A549 (cell line): Measurements from ENCODE around the gene ACOX1.

Experiments
- CBX2 ChIP-seq: fragments of 200-600 bp; sonication (generic); IDR thresholded peaks from 2 replicates; pipeline ENCODE4 v1.6.1; 2016; ENCODE audit warnings: low read depth, mild to moderate bottlenecking, borderline replicate concordance
- CEBPB ChIP-seq, 2 experiments: fragments of >200 bp in 1 of 2; sonication (Bioruptor Twin) in 1 of 2; formaldehyde crosslinking in 1 of 2; IDR thresholded peaks; 2 replicates each; pipeline ENCODE4 v1.6.1; 2012 to 2016
- EP300 ChIP-seq, 2 experiments: fragments of >200 bp; sonication (Bioruptor Twin); formaldehyde crosslinking; IDR thresholded peaks; 2 replicates in 1 of 2; 3 replicates in 1 of 2; pipeline ENCODE4 v1.6.1; 2016 to 2017
- JUN ChIP-seq, 2 experiments: fragments of >200 bp; sonication (Bioruptor Twin); formaldehyde crosslinking; IDR thresholded peaks; 2 replicates in 1 of 2; 3 replicates in 1 of 2; pipeline ENCODE4 v1.6.1; 2016 to 2017
- POLR2A ChIP-seq: IDR thresholded peaks from 2 replicates; pipeline ENCODE4 v1.6.1; 2012; ENCODE audit warnings: mild to moderate bottlenecking, low read length
- POLR2AphosphoS2 ChIP-seq: conservative IDR thresholded peaks from 2 replicates; pipeline ENCODE4 v1.6.1; 2012; ENCODE audit warnings: low read length, improper control_type of control experiment, inconsistent platforms
- RFX5 ChIP-seq: fragments of 450-650 bp; IDR thresholded peaks from 2 replicates; pipeline ENCODE4 v1.7.1; 2014; ENCODE audit warnings: antibody characterized with exemption, mild to moderate bottlenecking, moderate library complexity
- SMC3 ChIP-seq: fragments of >200 bp; sonication (Bioruptor Twin); formaldehyde crosslinking; IDR thresholded peaks from 3 replicates; pipeline ENCODE4 v1.6.1; 2018; ENCODE audit warnings: inconsistent platforms
- TF ChIP-seq, protein P1 (sequence below): fragments of >200 bp; sonication (Bioruptor Twin); formaldehyde crosslinking; IDR thresholded peaks from 3 replicates; pipeline ENCODE4 v1.5.1; 2016
- TF ChIP-seq, protein P2 (sequence below): fragments of 200-600 bp; sonication (generic); IDR thresholded peaks from 2 replicates; pipeline ENCODE4 v1.6.1; 2016; ENCODE audit warnings: antibody characterized with exemption, mild to moderate bottlenecking, moderate library complexity

DNA sequence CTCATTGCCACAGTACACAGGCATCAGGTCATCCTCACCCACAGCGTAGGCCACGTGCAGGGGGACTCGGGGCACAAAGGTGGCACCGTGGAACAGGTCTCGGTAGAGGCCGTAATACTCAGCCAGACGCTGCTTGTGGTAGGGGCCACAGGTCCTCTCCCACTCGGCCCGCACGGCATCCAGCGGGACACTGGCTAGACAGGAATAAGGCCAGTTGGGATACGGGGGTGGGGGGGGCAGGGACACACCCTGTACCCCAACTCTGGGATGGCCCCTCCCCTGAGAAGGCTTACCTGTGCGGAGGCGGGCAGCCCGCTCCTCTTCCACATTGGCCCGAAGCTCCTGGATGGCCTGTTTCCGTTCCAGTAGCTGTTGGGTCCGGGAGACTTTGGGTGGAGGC, 77.2 kb downstream of the ACOX1 start:
- no peak for TF ChIP-seq POLR2A
- TF ChIP-seq, protein P1, sequence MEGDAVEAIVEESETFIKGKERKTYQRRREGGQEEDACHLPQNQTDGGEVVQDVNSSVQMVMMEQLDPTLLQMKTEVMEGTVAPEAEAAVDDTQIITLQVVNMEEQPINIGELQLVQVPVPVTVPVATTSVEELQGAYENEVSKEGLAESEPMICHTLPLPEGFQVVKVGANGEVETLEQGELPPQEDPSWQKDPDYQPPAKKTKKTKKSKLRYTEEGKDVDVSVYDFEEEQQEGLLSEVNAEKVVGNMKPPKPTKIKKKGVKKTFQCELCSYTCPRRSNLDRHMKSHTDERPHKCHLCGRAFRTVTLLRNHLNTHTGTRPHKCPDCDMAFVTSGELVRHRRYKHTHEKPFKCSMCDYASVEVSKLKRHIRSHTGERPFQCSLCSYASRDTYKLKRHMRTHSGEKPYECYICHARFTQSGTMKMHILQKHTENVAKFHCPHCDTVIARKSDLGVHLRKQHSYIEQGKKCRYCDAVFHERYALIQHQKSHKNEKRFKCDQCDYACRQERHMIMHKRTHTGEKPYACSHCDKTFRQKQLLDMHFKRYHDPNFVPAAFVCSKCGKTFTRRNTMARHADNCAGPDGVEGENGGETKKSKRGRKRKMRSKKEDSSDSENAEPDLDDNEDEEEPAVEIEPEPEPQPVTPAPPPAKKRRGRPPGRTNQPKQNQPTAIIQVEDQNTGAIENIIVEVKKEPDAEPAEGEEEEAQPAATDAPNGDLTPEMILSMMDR: no peak
- no peak for TF ChIP-seq CBX2
- no peak for TF ChIP-seq EP300 (IDR thresholded peaks at IDR 0.05)
- TF ChIP-seq, protein P2, sequence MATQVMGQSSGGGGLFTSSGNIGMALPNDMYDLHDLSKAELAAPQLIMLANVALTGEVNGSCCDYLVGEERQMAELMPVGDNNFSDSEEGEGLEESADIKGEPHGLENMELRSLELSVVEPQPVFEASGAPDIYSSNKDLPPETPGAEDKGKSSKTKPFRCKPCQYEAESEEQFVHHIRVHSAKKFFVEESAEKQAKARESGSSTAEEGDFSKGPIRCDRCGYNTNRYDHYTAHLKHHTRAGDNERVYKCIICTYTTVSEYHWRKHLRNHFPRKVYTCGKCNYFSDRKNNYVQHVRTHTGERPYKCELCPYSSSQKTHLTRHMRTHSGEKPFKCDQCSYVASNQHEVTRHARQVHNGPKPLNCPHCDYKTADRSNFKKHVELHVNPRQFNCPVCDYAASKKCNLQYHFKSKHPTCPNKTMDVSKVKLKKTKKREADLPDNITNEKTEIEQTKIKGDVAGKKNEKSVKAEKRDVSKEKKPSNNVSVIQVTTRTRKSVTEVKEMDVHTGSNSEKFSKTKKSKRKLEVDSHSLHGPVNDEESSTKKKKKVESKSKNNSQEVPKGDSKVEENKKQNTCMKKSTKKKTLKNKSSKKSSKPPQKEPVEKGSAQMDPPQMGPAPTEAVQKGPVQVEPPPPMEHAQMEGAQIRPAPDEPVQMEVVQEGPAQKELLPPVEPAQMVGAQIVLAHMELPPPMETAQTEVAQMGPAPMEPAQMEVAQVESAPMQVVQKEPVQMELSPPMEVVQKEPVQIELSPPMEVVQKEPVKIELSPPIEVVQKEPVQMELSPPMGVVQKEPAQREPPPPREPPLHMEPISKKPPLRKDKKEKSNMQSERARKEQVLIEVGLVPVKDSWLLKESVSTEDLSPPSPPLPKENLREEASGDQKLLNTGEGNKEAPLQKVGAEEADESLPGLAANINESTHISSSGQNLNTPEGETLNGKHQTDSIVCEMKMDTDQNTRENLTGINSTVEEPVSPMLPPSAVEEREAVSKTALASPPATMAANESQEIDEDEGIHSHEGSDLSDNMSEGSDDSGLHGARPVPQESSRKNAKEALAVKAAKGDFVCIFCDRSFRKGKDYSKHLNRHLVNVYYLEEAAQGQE: no peak
- no peak for TF ChIP-seq CEBPB (IDR thresholded peaks at IDR 0.05)
- TF ChIP-seq POLR2AphosphoS2: no peak
- TF ChIP-seq RFX5: no peak
- no peak for TF ChIP-seq JUN (IDR thresholded peaks at IDR 0.05)
- no peak for TF ChIP-seq SMC3
